Measurements from ENCODE around the gene PKN1. TPM values are rescaled to one million over a fixed set of nuclear protein-coding genes. Genes with fewer than 3 reads are reported as not detected.

Gene PKN1
- total and polyA plus RNA-seq, 9 of the 15 experiments (the other 6 are each of a cell fraction or from before 2014, with no cell fraction given): 0.30 to 228 (median 77.5) TPM

- TF ChIP-seq XRCC5 (IDR thresholded peaks at IDR 0.05; ENCODE audit: low read depth, low read length) (no peak), RERE (CRISPR knock-in tag; IDR thresholded peaks at IDR 0.05; ENCODE audit: borderline replicate concordance) (no peak), GTF3C2 (IDR thresholded peaks at IDR 0.05; ENCODE audit: borderline replicate concordance, extremely low read depth, insufficient read length) (peak; percentile 82), CBX8 (IDR thresholded peaks at IDR 0.05; ENCODE audit: borderline replicate concordance, extremely low read depth, low read depth, low read length, poor library complexity, severe bottlenecking) (no peak), BRF2 (IDR thresholded peaks at IDR 0.05; ENCODE audit: borderline replicate concordance, insufficient read depth, insufficient read length) (no peak), ETS1 (conservative IDR thresholded peaks at IDR 0.05; ENCODE audit: control insufficient read depth, low read depth, low read length) (no peak), NCOA2 (IDR thresholded peaks at IDR 0.05; ENCODE audit: partially characterized antibody in 2 of 2) (no peak), TCFL5 (CRISPR knock-in tag; conservative IDR thresholded peaks at IDR 0.05) (no peak), STAT5A (IDR thresholded peaks at IDR 0.05; ENCODE audit: borderline replicate concordance, low read length) (peak; percentile 86), RB1 (IDR thresholded peaks at IDR 0.05; ENCODE audit: low read depth) (peak; percentile 27; the same call in 1 of the 2 replicates), MLLT1 (IDR thresholded peaks at IDR 0.05) (peak in 1 of 2 experiments; percentile 85; a peak in 2 of 4 replicates), ZNF444 (CRISPR knock-in tag; IDR thresholded peaks at IDR 0.05) (no peak), NFIC (IDR thresholded peaks at IDR 0.05) (peak; percentile 91)
Observed at GRCh38 chr19:14391156-14391821, 41.8 kb upstream of the PKN1 start (continued).
